Stimulated activated CD8-positive, alpha-beta memory T cell treated with anti-CD3 and anti-CD28 coated beads, Interleukin-15, amount 100 ng/mL, for 4 hours (primary cell): ENCODE measurements around the gene SNRNP35.
"Not testable (repeated sequence)": the region's sequence is repeated elsewhere in the genome, so short reads cannot be mapped to it uniquely, and the experiment has no call there.

Experiments
- DNase-seq, 2 donors: peaks; one replicate each; pipeline ENCODE4 v3.0.0-alpha.2; 2020; ENCODE audit warnings: low read depth in 2 of 2

The SNRNP35 gene, protein sequence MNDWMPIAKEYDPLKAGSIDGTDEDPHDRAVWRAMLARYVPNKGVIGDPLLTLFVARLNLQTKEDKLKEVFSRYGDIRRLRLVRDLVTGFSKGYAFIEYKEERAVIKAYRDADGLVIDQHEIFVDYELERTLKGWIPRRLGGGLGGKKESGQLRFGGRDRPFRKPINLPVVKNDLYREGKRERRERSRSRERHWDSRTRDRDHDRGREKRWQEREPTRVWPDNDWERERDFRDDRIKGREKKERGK

DNA sequence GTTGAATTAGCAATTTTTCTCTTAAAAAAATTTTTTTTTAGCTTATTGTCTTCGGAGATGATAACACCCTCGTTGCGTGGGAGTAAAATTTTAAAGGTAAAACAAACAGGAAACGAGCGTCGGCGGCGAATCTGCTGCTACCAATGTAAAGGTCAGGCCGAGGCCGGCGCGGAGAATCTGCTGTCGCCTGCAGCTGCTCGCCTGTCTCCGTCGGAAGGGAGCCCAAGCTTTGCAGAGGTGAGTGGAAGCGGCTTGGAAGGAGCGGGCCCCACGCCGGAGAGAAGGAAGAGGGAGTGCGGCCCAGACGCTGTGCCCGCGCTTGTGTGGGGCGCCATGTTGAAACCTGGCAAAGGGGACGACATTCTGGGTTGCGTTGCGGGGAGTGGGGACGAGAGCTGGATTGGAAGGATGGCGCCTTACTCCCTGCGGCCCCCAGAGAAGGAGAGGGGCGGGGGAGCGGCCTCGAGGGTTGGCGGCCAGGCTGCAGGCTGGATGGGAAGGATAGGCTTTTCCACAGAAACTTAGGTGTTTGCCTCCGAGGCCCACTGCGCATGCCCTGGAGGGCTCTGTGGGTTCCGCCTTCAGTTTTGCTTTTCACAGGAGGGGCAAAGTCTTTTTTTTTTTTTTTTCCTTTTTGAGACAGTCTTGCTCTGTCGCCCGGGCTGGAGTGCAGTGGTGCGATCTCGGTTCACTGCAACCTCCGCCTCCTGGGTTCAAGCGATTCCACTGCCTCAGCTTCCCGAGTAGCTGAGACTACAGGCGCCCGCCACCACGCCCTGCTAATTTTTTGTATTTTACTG lies at the start of gene SNRNP35:
Gene SNRNP35, plus strand, starts transcription at position 160 of the 800 bp plus-strand sequence. CDS start 7,402 bp downstream, outside the sequence.
- DNase-seq, result peak; percentile 68 to 77

DNA sequence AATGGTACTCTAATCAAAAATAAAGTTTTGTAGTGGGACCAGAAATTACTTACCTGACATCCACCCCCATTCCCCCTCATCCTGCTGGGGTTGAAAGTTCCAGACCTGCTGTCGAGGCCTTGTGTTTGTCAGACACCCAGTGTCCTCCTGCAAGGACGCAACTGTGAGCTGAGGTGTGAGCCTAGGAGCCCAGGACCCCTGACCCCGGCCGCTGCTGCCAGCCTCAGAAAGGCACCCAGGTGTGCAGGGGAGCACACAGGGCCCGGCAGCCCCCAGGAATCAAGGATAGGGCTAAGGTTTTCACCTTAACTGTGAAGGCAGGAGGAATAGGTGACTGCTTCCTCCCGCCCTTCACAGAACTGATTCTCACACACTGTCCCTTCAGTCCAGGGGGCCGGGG lies 49.3 kb upstream of the SNRNP35 start:
- not testable (repeated sequence) for DNase-seq

DNA sequence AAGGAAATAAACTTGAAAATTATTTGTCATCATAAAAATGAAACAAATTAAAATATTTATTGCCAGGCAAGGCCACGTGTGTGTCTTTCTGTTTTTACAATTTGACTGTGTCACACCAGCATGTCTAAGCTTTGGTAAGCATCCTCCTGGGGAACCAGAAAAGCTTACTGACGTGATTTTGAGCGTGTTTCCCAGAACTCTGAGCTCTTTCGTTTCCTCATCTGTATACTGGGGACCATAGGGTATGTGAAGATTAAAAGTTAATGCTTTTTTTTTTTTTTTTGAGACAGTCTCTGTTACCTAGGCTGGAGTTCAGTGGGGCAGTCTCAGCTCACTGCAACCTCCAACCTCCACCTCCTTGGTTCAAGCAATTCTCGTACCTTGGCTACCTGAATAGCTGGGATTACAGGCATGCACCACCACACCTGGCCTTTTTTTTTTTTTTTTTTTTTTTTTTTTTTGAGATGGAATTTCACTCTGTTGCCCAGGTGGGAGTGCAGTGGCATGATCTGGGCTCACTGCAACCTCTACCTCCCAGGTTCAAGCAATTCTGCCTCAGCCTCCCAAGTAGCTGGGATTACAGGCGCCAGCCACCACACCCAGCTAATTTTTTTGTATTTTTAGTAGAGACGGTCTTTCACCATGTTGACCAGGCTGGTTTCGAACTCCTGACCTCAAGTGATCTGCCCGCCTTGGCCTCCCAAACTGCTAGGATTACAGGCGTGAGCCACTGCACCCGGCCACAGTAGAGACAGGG lies 48.5 kb upstream of the SNRNP35 start:
- DNase-seq, result not testable (repeated sequence)

DNA sequence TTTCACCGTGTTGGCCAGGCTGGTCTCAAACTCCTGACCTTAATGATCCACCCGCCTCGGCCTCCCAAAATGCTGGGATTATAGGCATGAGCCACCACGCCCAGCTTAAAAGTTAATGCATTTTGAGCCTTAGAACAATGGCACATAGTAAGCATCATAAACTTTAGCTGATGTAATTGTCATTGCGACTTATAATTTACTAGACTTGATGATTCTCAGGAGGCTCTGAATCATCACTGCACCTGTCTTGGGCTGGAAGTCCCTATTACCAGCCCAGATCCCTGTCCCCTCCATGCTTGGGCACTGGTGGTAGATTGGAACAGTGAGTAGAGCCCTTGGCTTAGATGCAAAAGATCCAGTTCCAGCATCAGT lies 47.9 kb upstream of the SNRNP35 start:
- no peak for DNase-seq

DNA sequence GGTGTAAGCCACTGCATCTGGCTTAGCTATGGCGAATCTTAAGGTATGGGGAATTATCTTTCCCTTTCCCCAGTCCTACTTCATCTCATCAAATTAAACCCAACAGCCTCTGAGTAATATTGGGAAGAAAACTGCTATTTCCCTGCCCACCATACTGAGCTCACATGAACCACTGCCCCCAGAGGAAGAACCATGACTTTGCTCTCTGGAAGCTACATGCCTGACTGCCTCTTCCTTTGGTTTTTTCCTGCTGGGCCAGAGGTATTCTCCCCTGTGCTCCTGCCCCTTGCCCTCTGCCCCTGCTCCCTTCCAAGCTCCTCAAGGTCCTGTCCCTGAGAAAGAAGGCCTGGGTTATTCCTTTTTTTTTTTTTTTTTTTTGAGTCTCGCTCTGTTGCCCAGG lies 36.6 kb upstream of the SNRNP35 start:
- no peak for DNase-seq

DNA sequence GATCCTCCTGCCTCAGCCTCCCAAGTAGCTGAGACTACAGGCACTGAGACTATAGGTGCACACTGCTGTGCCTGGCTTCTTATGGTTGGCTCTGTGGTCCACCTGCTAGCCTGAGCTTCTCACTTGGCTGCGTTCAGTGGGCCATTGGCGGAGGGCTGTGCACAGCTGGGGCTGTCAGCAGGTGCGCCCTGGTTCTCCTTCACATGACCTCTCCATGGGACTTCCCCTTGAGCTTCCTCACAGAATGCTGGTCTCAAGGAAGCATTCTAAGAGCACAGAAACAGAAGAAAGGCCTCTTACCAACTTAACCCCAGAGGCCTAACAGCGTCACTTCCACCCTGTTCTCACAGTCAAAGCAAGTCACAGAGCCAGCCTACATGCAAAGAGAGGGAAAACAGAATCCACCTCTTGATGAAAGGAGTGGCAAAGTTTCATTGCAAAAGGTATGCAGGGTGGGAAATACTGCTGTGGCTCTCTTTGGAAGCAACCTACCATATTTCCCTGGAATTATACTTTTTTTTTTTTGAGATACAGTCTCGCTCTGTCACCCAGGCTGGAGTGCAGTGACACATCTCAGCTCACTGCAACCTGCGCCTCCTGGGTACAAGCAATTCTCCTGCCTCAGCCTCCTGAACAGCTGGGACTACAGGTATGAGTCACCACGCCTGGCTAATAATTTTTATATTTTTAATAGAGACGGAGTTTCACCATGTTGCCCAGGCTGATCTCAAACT lies 30.7 kb upstream of the SNRNP35 start:
- no peak for DNase-seq

DNA sequence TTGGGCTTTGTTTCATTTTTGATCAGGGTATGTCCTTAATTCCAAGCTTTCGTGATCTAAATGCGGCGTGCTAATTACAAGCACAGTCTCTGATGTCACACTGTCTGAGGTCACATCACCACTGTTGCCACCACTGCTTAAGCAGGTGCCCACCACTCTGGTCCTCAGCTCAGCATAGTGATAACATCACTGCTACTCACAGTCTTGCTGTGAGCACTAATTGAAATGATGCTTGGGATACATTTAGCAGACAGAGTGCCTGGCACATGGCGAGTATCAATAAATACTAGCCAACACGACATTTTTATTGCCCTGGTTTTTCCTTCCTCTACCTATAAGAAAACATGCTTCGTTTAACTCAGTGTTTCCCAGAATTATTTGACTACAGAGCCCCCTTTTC lies 29.3 kb upstream of the SNRNP35 start:
- no peak for DNase-seq

DNA sequence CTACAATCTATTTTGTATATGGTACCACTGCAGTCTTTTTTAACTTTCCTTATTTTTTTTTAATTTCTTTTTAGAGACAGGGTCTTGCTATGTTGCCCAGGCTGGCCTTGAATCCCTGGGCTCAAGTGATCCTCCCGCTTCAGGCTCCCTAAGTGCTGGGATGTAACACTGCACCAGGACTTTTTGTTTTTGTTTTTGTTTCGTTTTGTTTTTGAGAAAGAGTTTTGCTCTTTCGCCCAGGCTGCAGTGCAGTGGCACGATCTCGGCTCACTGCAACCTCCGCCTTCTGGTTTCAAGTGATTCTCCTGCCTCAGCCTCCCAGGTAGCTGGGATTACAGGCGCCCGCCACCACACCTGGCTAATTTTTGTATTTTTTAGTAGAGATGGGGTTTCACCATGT lies 28.8 kb upstream of the SNRNP35 start:
- DNase-seq, result not testable (repeated sequence)

DNA sequence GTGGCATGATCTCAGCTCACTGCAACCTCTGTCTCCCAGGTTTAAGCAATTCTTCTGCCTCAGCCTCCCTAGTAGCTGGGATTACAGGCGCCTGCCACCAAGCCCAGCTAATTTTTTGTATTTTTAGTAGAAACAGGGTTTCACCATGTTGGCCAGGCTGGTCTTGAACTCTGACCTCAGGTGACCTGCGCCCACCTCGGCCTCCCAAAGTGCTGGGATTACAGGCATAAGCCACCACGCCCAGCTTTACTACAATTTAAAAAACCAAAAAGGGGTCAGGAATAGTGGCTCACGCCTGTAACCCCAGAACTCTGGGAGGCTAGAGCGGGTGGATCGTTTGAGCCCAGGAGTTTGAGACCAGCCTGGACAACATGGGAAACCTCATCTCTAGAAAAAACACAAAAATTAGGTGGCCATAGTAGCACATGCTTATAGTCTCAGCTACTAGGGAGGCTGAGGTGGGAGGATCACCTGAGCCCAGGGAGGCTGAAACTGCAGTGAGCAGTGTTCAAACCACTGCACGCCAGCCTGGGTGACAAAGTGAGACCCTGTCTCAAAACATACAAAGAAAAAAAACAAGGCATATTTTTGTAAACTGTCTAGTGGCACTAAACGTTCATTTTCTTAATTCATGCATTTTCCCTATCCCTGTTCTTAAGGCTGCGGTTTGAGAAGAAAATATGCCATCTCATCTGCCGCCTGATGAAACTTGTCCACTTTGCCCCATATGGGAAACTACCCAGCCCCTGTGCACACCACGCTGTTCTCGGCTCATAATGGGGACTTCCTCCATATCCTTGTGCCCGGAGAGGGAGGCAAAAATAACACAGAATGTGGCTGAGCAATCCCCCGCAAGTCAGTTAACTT lies 25.8 kb upstream of the SNRNP35 start:
- not testable (repeated sequence) for DNase-seq

DNA sequence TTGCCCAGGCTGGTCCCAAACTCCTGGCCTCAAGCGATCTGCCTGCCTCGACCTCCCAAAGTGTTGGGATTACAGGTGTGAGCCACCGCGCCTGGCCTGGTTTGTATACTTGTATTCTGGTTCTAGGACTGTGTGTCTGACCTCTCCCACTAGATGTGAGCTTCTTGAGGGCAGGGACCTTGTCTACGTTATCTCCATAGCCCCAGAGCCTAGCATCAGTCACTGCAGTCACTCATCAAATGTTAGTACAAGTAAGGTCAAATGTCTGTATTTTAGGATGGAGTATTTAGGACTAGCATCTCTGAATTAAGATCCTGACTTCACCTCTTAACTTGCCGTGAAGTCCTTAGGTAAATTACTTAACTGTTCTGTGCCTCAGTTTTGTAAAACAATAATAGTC lies 24.3 kb upstream of the SNRNP35 start:
- no peak for DNase-seq

DNA sequence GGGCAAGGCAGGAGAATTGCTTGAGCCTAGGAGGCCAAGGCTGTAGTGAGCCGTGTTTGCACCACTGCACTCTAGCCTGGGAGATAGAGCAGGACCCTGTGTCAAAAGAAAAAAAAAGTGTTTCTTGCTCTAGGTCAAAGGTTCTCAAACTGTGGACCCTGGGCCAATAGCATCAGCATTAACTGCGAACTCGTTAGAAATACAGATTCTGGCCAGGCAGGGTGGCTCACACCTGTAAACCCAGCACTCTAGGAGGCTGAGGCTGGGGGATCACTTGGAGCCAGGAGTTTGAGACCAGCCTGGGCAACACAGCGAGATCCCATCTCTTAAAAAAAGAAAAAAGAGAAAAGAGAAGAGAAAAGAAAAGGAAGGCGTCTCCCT lies 22.3 kb upstream of the SNRNP35 start:
- no peak for DNase-seq

DNA sequence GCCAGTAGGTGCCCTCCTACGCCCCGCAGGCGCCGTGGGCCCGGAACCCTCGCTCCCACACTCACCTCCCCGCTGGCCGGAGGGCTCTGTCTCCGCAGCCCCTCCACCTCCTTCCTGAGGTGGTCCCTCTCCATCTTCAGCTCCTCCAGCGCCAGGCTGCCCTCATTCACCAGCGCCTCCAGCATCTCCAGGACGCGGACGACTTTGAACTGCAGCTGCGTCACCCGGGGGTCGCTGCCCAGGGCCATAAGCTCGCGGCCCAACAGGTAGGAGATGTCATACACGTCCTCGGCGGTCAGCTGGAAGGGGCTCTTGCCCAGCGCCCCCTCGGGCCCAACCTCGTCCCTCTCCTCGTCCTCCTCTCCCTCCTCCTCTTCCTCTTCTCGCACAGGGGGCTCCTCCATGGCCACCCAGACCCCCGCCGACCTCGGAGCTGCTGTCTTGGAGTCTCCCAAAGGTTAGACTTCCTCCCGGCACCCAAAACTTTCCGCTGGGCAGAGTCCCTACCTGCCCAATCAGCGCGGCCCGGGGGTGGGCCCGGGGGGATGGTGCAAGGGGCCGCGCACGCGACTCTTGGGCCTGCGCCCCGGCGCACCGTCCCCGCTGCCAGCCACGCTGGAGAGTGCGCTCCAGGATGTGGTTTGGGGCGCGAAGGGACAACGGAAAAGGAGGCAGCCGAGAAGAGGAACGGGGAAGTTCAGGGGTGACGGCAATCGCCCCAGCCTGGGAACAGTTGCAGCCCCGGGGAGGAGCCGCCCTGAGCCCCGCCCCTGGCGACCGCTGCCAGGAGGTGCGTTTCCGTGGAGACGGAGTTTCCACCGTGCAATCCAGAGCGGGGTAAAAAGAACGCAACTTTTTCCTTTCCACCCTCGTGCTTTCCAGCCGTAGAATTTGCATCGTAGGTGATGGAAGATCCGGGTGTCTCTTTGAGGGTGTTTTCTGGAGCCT lies 21.6 kb upstream of the SNRNP35 start, which contains the start of gene RILPL2:
Gene RILPL2, minus strand, starts transcription at position 668 of the 948 bp plus-strand sequence. Its CDS starts 264 bp downstream, at position 404.
- DNase-seq, result peak; percentile 84 to 85

DNA sequence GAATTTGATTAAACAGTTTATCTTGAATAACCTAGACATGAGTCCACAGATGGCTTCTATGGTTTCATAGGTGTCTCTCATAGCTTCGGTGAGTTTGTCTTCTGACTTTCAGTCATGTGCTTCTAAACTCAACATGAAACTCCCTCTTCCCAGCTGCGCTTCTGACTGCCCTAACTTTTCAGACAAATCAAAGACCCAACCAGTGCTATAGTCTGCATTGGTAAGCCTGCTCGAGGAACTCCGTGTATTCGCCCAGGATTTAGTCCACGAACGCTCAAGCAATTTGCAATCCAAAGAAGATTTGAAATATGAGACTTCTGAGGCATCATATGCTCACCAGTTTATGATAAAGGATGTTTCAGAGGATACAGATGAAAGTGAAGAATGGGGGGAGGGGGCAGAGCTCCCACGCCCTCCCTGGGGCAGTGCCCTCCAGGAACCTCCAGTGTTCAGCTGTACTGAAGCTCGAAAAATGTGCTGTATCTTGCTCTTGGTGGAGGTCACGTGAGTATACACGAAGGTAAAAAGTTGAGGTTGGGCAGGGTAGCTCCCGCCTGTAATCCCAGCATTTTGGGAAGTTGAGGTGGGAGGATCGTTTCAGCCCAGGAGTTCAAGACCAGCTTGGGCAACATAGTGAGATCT lies 16.3 kb upstream of the SNRNP35 start:
- no peak for DNase-seq

DNA sequence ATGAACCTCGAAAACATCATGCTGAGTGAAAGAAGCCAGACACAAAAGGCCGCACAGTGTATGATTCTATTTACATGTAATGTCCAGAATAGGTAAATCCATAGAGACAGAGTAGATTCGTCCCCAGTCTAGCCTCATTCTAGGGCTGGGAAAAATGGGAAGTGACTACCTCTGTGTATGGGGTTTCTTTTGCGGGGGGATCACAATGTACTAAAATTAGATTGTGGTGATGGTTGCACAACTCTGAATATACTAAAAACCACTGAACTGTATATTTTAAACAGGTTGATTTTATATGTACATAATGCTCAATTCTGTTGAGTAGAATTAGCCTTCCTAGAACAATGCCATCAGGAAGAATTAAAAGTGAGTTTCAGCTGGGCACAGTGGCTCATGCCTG lies 15.2 kb upstream of the SNRNP35 start:
- DNase-seq, result no peak

DNA sequence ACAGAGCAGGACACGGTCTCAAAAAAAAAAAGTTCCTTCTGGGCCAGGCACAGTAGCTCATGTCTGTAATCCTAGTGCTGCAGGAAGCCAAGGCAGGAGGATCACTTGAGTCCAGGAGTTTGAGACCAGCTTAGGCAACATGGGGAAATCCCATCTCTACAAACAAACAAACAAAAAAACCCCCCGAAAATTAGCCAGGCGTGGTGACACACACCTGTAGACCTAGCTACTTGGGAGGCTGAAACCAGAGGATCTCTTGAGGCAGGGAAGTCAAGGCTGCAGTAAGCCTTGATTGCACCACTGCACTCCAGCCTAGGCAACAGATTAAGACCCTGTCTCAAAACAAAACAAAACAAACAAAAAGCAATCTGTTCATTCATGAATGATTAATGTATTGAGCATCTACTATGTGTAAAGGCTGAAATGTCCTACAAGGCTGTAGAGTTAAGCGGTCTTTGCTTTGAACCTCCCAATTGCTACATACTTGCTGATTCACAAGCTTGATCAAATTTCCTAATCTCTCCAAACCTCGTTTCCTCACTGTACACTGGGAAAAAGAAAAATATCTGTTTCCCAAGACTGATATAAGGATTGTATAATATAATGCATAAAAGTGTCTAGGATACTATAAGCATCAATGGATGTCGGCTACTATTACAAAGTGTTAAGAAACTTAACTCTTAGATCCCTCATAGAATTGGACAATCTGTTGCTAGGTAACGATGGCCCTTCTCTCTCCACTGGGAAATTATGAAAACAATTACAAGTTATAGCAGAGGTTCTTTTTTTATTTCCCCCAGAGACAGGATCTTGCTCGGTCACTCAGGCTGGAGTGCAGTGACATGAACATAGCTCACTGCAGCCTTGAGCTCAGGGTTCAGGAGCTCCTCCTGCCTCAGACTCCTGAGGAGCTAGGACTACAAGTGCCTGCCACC lies 13.6 kb upstream of the SNRNP35 start:
- DNase-seq, result no peak

DNA sequence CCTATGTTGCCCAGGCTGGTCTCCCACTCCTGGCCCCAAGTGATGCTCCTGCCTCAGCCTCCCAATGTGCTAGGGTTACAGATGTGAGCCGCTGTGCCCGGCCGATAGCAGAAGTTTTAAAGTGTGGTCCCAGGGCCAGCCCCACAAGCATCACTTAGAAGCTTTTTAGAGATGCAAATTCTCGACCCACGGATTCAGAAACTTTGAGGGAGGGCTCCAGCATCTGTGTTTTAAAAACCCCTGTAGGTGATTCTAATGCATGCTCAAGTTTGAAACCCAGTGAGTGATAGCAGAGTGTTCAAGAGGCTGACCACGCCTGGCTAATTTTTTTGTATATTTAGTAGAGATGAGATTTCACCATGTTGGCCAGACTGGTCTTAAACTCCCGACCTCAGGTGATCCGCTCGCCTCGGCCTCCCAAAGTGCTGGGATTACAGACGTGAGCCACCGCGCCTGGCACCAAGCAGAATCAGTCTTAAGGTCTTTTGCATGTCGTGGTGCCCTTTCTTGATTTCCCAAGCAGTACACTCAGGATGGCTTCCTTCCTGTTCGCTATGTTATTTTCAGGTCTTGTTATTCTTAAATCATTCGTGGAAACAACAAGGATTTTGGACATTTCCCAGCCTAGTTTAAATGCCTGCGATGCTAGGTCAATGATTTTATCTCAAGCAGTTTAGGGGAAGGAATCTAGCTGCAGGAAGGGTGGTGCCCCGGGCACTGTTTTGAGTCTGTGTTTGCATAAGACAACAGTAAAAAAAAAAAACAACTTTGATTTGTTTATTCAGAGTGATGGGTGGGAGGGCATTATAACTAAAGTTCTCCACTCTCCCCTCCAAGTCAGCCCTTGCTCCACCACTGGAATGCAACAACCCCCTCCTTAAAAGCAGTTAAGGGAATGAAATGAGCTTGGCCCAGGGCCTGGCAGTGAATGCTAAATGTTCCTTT lies 12.3 kb upstream of the SNRNP35 start:
- DNase-seq, result no peak

DNA sequence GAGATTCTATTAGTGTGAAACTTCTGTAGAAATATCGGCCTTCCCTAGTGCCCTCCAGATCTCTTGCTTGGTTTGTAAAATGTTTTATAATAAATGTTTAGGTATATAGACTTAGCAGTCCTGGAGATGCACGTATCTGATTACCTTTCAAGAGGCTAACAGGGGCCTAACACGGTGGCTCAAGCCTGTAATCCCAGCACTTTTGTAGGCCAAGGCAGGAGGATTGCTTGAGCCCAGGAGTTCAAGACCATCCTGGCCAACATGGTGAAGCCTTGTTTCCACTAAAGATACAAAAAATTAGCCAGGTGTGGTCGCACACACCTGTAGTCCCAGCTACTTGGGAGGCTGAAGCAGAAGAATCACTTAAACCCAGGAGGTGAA lies 11.6 kb upstream of the SNRNP35 start:
- no peak for DNase-seq
